Activated T-cell treated with anti-CD3 and anti-CD28 coated beads, Interleukin-2, amount 50 U/mL, for 48 hours (primary cell): ENCODE measurements around the gene GLO1.

ENCODE experiments used
- DNase-seq, 2 experiments: peaks; one replicate each; pipeline ENCODE4 v3.0.0-alpha.2; 2020

The GLO1 gene

GRCh38 chr6:38656896-38657295 is 46.0 kb downstream of the GLO1 start:
- no peak for DNase-seq

GRCh38 chr6:38654263-38654662 is 48.7 kb downstream of the GLO1 start:
- no peak for DNase-seq

GRCh38 chr6:38651121-38651784 is 51.7 kb downstream of the GLO1 start:
- DNase-seq, result no peak

GRCh38 chr6:38650207-38650752 is 52.7 kb downstream of the GLO1 start:
- no peak for DNase-seq

- DNase-seq, result no peak
Observed at GRCh38 chr6:38649744-38650143, 53.2 kb downstream of the GLO1 start.

GRCh38 chr6:38648629-38649028 is 54.3 kb downstream of the GLO1 start:
- DNase-seq, result no peak

- DNase-seq, result no peak
Observed at GRCh38 chr6:38646166-38646878, 56.6 kb downstream of the GLO1 start.

- DNase-seq, result no peak
Observed at GRCh38 chr6:38644951-38645350, 58.0 kb downstream of the GLO1 start.

- no peak for DNase-seq
Observed at GRCh38 chr6:38640216-38640909, 62.6 kb downstream of the GLO1 start.

GRCh38 chr6:38639498-38640215 is 63.3 kb downstream of the GLO1 start, which contains the start of gene BTBD9:
TSS of gene BTBD9 (minus strand) at chr6:38639929.
- peak; percentile 87 to 89 for DNase-seq

- DNase-seq, result peak; percentile 74 to 77
Observed at GRCh38 chr6:38638941-38639497, 63.9 kb downstream of the GLO1 start.

- no peak for DNase-seq
Observed at GRCh38 chr6:38637756-38638155, 65.2 kb downstream of the GLO1 start.

- no peak for DNase-seq
Observed at GRCh38 chr6:38636027-38636426, 66.9 kb downstream of the GLO1 start.

- no peak for DNase-seq
Observed at GRCh38 chr6:38634518-38634917, 68.4 kb downstream of the GLO1 start.

GRCh38 chr6:38632490-38632889 is 70.5 kb downstream of the GLO1 start:
- DNase-seq, result no peak

GRCh38 chr6:38631186-38631783 is 71.7 kb downstream of the GLO1 start:
- no peak for DNase-seq
